ENCODE results near the gene SVOPL.
A peak's percentile ranks its signal among the peaks of the same experiment; 100 is the strongest.

Gene SVOPL

DNA sequence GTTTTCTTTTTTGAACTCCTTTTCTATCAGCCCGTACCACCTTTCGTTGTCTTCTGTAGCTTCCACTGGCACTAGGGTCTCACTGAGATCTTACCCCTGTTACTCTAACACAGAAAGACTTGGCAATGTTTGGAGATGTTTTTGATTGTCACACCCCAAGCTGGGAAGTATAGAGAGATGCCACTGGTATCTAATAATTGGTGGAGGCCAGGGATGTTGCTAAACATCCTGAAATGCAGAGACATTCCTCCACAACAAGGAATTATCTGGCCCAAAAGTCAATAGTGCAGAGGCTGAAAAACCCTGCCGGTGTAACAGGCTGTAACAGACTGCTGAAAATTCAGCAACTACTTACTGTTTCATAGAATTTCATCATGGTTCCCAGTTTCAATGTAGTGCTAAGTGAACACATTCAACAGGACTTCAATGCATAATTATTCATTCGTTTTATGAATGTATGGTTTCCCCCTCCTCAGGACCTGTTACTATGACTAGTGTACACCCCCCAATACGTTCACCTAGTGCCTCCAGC, 125.2 kb downstream of the SVOPL start:
- Mint-ChIP-seq H3K27me3 (no peaks in the 10 kb centered on the region), H3K36me3 (peaks cover 37% of the 10 kb centered on the region), H3K27ac (peak overlapping the region; percentile 9), H3K9me3 (no peaks in the 10 kb centered on the region), H3K4me1 (peaks cover 13% of the 10 kb centered on the region), H3K4me3 (no peak overlapping the region)

DNA sequence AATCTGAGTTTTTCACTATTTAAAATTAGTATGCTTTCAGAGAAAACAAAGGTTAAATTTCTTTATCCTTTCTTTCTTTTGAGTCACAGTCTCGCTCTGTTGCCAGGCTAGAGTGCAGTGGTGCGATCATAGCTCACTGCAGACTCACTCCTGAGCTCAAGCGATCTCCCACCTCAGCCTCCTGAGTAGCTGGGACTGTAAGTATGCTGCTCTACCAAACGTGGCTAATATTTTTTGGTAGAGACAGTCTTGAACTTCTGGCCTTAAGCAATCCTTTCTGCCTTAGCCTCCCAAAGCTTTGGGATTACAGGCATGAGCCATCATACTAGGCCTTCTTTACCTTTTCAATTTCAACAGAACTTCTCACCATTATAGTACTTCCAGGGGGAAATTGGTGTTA, 127.4 kb downstream of the SVOPL start:
- no peak overlapping the region for H3K27ac Mint-ChIP-seq
- peaks cover 45% of the 10 kb centered on the region for H3K36me3 Mint-ChIP-seq
- no peak overlapping the region for H3K4me3 Mint-ChIP-seq
- no peaks in the 10 kb centered on the region for H3K9me3 Mint-ChIP-seq
- H3K4me1 Mint-ChIP-seq = peaks cover 13% of the 10 kb centered on the region
- H3K27me3 Mint-ChIP-seq = no peaks in the 10 kb centered on the region

DNA sequence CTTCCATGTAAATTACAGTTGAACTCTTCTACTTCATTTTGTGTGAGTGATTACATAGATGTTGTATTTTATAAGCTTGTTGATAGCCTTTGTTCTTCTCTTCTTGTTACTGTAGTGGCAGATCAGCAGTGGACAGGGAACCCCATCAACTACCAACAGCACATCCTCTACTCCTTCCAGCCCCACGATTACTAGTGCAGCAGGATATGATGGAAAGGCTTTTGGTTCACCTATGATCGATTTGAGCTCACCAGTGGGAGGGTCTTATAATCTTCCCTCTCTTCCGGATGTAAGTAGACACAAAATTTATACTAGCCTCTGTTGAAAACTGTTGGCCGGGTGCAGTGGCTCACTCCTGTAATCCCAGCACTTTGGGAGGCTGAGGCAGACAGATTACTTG, 130.4 kb downstream of the SVOPL start:
- no peaks in the 10 kb centered on the region for H3K27me3 Mint-ChIP-seq
- H3K36me3 Mint-ChIP-seq = peaks cover 46% of the 10 kb centered on the region
- H3K27ac Mint-ChIP-seq = no peak overlapping the region
- H3K4me3 Mint-ChIP-seq = no peak overlapping the region
- H3K9me3 Mint-ChIP-seq = no peaks in the 10 kb centered on the region
- peaks cover 10% of the 10 kb centered on the region for H3K4me1 Mint-ChIP-seq

DNA sequence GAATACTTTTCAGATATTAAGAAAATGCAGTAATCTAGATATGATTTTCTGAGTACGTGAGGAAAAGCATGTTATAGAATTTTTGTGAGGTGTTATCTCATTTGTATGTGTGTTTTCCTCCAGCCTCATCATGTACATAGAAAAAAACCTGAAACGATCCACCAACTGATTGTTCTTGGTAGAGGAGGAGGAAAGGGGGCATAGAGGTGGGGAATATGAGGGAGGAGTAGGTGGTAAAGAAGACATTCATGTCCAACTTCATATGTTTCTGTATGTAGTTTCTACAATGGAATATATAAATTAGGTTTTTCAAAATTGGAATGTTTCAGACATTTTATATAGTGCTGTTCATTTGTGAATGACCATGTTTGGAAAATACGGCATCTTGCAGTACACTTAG, 131.7 kb downstream of the SVOPL start:
- Mint-ChIP-seq H3K27ac (no peak overlapping the region), H3K4me1 (no peaks in the 10 kb centered on the region), H3K27me3 (no peaks in the 10 kb centered on the region), H3K9me3 (no peaks in the 10 kb centered on the region), H3K4me3 (no peak overlapping the region), H3K36me3 (peaks cover 56% of the 10 kb centered on the region)

DNA sequence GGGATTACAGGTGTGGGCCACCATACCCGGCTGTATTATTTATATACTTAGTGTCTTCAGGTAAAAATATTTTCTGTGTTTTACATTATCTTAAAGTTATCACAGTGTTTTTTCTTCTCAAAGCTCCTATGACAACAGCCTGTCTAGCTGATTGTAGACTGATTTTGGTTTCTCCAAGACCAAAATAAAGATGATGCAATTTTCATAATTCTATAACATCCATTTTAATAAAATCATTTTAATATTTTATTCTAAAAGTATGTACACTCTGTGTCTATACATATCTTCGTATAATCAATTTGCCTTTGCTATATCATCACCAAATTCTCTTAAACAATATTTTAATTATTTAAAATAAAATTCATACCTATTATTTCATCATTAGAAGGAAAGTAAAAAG, 132.5 kb downstream of the SVOPL start:
- H3K27ac Mint-ChIP-seq = no peak overlapping the region
- peaks cover 57% of the 10 kb centered on the region for H3K36me3 Mint-ChIP-seq
- H3K27me3 Mint-ChIP-seq = no peaks in the 10 kb centered on the region
- no peaks in the 10 kb centered on the region for H3K9me3 Mint-ChIP-seq
- H3K4me3 Mint-ChIP-seq = no peak overlapping the region
- H3K4me1 Mint-ChIP-seq = no peaks in the 10 kb centered on the region

DNA sequence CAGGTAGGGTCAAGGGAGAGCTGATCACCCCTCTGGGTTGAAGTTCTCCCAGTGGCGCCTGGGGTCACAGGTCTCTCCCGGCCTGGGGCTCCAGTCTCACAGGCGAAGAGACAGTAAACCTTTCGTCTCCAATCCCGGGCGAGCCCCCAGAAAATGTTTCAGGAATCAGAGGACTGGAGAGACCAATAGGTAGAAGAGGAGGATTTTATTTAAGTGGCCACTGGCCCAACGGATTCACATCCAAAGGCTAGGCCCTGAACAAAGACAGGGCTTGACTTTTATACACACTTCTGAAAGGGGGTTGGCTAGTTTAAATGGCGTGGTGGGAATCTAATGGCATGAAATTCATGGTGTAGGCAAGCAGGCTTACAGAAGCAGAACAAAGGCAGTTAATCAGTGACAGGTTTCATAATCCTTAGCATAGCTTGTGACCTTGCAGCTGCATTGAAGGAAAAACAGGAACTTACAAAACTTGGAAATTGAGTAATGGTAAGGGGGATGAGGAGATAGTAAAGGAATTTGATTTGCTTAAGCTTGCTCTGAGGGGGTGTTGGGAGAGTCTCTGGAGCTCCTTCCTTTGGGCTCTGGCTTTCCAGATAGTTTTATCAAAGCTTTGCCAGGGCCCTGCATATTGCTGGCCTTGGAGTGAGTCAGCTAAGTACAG, 135.6 kb downstream of the SVOPL start:
- Mint-ChIP-seq H3K4me1 (no peaks in the 10 kb centered on the region), H3K9me3 (no peaks in the 10 kb centered on the region), H3K4me3 (no peak overlapping the region), H3K27me3 (no peaks in the 10 kb centered on the region), H3K36me3 (peaks cover 64% of the 10 kb centered on the region), H3K27ac (no peak overlapping the region)

DNA sequence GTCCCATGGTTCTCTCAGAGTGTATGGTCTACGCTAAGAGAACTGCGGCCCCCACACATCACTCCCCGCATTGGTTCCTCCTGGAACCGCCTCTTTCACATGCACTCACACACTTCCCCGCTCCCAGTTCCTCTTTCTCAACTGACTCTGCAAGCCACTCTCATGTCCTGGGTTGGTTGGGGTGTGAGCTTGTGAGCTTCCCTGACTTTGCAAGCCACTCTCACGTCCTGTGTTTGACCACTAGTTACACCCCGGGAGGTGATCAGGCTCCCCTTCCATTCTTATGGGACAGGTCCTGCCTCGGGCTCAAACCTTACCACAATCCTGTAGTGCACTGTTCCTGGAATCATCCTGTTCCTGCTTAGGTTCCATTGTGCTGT, 136.1 kb downstream of the SVOPL start:
- H3K4me1 Mint-ChIP-seq = no peaks in the 10 kb centered on the region

DNA sequence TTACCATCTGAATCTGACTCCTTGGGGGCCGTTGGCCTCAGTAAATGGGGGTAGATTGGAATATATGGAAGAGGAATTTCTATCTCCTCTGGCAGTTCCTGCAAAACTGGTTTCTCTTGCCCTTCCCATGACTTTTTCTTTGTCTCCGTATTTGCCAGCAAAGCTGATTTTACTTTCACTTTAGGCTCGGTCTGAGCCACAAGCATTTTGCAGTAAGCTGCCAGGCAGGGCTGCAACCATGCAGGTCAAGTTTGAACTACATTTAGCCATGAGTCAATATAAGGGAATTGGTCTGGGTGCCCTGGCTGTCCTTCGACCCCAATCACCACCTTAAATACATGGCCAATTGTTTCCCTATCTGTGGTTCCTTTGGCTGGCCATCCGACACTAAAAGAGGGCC, 136.8 kb downstream of the SVOPL start:
- Mint-ChIP-seq H3K27me3 (no peaks in the 10 kb centered on the region), H3K4me3 (no peak overlapping the region), H3K9me3 (no peaks in the 10 kb centered on the region), H3K4me1 (no peaks in the 10 kb centered on the region), H3K36me3 (peaks cover 61% of the 10 kb centered on the region), H3K27ac (no peak overlapping the region)

More for the DNA sequence above, 136.1 kb downstream of the SVOPL start:
- H3K4me3 Mint-ChIP-seq = no peak overlapping the region
- H3K27me3 Mint-ChIP-seq = no peaks in the 10 kb centered on the region
- no peak overlapping the region for H3K27ac Mint-ChIP-seq
- H3K9me3 Mint-ChIP-seq = no peaks in the 10 kb centered on the region
- H3K36me3 Mint-ChIP-seq = peaks cover 61% of the 10 kb centered on the region

DNA sequence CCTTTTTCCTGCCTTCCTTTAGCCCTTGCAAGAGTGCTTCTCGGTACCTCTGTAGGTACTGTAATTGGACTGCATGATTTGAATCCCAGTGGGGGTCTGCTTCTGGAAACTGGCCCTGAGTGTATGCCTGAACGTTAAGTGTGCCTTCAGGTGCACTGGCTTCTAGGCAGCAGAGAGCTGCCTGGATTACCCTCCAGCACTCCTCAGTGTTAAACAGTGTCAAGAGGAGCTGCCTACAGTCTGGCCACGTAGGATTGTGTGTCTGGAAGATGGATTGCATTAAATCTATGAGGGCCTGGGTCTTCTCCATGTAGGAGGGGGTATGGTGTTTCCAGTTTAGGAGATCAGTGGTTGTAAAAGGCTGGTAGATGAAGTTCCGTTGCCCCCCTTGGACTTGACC, 137.4 kb downstream of the SVOPL start:
- H3K27ac Mint-ChIP-seq = no peak overlapping the region
- no peaks in the 10 kb centered on the region for H3K4me1 Mint-ChIP-seq
- H3K36me3 Mint-ChIP-seq = peaks cover 60% of the 10 kb centered on the region
- no peaks in the 10 kb centered on the region for H3K9me3 Mint-ChIP-seq
- no peaks in the 10 kb centered on the region for H3K27me3 Mint-ChIP-seq
- no peak overlapping the region for H3K4me3 Mint-ChIP-seq

DNA sequence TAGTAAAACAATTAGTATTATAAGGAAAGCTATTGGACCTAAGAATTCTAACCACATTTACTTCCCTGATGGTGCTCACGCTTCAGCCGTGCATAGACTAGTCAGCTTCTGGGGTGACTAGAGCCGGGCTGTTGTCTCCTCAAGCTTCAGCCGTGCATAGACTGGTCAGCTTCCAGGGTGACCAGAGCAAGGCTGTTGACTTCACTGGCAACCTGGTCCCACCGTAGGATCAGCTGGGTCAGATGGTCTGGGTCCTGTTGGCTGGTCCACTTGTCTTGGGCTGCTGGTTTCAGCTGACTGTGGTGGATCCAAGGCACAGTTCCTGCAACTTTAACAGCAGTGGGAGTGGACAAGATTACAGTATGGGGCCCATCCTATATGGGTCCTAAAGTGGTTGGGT, 141.7 kb downstream of the SVOPL start:
- Mint-ChIP-seq H3K9me3 (no peaks in the 10 kb centered on the region), H3K27ac (no peak overlapping the region), H3K4me3 (no peak overlapping the region), H3K4me1 (no peaks in the 10 kb centered on the region), H3K27me3 (no peaks in the 10 kb centered on the region), H3K36me3 (peaks cover 77% of the 10 kb centered on the region)

DNA sequence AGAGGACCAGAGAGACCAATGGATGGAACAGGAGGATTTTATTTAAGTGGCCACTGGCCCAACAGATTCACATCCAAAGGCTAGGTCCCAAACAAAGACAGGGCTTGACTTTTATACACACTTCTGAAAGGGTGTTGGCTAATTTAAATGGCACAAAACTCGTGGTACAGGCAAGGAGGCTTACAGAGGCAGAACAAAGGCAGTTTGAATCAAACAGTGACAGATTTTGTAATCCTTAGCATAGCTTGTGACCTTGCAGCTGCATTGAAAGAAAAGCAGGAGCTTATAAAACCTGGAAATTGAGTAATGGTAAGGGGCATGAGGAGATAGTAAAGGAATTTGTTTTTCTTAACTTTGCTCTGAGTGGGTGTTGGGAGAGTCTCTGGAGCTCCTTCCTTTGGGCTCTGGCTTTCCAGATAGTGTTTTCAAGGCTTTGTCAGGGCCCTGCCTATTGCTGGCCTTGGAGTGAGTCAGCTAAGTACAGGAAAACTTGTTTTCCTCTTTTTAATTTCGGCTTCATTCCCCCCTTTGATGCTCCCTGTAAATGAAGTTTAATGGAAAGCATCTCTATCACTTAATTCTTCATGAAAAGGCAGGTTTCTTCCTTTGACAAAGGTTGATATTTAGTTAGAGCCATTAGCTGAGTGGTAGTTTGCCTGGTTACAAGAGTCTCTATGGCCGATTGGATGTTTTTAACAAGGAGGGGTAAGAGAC, 144.2 kb downstream of the SVOPL start:
- H3K4me1 Mint-ChIP-seq = no peaks in the 10 kb centered on the region
- H3K27ac Mint-ChIP-seq = no peak overlapping the region
- H3K27me3 Mint-ChIP-seq = no peaks in the 10 kb centered on the region
- H3K36me3 Mint-ChIP-seq = peaks cover 78% of the 10 kb centered on the region
- peaks cover 8% of the 10 kb centered on the region for H3K9me3 Mint-ChIP-seq
- H3K4me3 Mint-ChIP-seq = no peak overlapping the region

DNA sequence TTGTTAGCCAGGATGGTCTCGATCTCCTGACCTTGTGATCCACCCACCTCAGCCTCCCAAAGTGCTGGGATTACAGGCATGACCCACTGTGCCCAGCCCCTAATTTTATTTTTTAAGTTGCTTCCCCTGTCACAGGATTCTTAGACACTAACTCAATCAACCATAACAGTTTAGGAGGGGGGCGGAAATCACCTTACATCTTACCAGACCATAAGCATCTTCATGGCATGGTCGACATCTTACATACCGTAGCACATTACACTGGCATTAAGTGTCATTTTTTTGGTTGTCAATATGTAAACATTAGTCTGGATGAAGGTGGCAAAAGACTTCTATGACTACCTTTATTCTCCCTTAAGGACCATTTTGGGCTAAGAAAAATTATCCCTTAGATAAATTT, 145.5 kb downstream of the SVOPL start:
- Mint-ChIP-seq H3K36me3 (peaks cover 74% of the 10 kb centered on the region), H3K4me3 (no peak overlapping the region), H3K4me1 (no peaks in the 10 kb centered on the region), H3K27me3 (no peaks in the 10 kb centered on the region), H3K9me3 (peaks cover 8% of the 10 kb centered on the region), H3K27ac (no peak overlapping the region)

DNA sequence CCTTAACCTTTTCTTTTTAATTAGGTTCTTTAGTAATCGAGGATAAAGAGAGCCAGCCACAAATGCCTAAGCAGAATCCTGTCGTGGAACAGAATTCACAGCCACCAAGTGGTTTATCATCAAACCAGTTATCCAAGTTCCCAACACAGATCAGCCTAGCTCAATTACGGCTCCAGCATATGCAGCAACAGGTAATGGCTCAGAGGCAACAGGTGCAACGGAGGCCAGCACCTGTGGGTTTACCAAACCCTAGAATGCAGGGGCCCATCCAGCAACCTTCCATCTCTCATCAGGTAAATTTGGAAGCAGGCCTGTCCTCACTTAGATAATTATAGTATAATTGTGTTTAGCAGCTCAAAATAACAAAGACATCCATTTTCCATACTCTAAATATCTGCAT, 146.5 kb downstream of the SVOPL start:
- H3K27me3 Mint-ChIP-seq = no peaks in the 10 kb centered on the region
- H3K9me3 Mint-ChIP-seq = peaks cover 8% of the 10 kb centered on the region
- no peak overlapping the region for H3K4me3 Mint-ChIP-seq

DNA sequence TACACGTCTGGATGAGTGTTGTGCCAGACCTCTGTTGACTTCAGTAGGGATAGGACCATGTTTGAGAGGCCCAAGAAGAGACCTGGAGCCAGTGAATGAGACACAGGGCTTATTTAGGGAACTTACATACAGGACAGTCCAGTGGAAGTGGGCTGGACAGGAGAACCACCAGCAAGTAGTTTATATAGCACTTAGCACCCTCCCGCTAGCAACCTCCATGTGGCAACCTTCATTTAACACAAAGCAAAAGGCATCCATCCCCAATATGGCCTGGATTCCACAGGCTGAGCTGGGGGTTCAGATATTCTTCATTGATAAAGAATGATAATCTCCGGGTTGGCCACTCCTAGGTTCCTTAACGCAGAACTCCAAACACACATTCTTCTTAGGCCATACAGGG, 147.4 kb downstream of the SVOPL start:
- peaks cover 8% of the 10 kb centered on the region for H3K9me3 Mint-ChIP-seq
- no peak overlapping the region for H3K27ac Mint-ChIP-seq
- no peaks in the 10 kb centered on the region for H3K4me1 Mint-ChIP-seq
- H3K27me3 Mint-ChIP-seq = no peaks in the 10 kb centered on the region
- H3K36me3 Mint-ChIP-seq = peaks cover 79% of the 10 kb centered on the region
- no peak overlapping the region for H3K4me3 Mint-ChIP-seq

More for the DNA sequence above, 146.5 kb downstream of the SVOPL start:
- Mint-ChIP-seq H3K36me3 (peaks cover 77% of the 10 kb centered on the region), H3K4me1 (no peaks in the 10 kb centered on the region), H3K27ac (no peak overlapping the region)

DNA sequence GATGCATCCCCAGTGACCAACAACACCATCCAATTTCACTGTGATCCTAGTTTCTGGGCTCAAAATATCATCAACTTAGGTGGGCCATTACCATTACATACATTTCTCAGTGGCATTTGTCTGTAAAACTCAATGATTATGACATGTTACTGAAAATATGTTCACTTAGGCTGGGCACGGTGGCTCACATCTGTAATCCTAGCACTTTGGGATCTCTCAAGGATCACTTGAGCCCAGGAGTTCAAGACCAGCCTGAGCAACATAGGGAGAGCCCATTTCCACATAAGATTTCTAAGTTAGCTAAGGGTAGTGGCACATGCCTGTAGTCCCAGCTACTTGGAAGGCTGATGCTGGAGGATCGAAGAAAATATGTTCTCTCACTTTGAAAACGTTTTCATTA, 150.1 kb downstream of the SVOPL start:
- Mint-ChIP-seq H3K4me3 (no peak overlapping the region), H3K36me3 (peaks cover 68% of the 10 kb centered on the region), H3K9me3 (peaks cover 8% of the 10 kb centered on the region), H3K27ac (no peak overlapping the region), H3K4me1 (no peaks in the 10 kb centered on the region), H3K27me3 (no peaks in the 10 kb centered on the region)

DNA sequence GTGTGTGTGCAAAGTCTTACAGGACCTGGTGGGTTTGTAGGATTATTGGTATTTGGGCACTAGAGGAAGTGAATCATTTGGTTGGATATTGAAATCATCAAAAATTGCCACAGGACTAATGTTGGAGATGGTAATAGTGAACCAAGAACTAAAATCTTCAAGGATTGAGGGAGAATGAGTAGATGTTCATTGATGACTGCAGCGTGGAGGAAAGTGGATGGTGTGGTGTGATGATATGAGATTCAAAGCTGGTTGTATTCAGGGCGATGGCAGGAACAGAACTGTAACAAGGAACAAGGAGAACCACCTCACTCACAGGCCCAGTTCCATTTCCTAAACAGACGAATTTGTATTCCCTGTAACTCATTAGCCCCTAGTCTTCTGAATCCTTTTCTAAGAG, 150.8 kb downstream of the SVOPL start:
- Mint-ChIP-seq H3K4me3 (no peak overlapping the region), H3K27me3 (no peaks in the 10 kb centered on the region), H3K9me3 (peaks cover 14% of the 10 kb centered on the region), H3K4me1 (no peaks in the 10 kb centered on the region), H3K27ac (no peak overlapping the region), H3K36me3 (peaks cover 70% of the 10 kb centered on the region)
